HG02588 (cell line): ENCODE measurements around the gene MTHFSD.

Experiments
- ATAC-seq: cut with Tn5 transposase; IDR thresholded peaks from one replicate; pipeline ENCODE4 v1.9.1; 2021; ENCODE audit warnings: mild to moderate bottlenecking, moderate library complexity; ENCODE audit not compliant: unreplicated experiment

Gene MTHFSD

DNA sequence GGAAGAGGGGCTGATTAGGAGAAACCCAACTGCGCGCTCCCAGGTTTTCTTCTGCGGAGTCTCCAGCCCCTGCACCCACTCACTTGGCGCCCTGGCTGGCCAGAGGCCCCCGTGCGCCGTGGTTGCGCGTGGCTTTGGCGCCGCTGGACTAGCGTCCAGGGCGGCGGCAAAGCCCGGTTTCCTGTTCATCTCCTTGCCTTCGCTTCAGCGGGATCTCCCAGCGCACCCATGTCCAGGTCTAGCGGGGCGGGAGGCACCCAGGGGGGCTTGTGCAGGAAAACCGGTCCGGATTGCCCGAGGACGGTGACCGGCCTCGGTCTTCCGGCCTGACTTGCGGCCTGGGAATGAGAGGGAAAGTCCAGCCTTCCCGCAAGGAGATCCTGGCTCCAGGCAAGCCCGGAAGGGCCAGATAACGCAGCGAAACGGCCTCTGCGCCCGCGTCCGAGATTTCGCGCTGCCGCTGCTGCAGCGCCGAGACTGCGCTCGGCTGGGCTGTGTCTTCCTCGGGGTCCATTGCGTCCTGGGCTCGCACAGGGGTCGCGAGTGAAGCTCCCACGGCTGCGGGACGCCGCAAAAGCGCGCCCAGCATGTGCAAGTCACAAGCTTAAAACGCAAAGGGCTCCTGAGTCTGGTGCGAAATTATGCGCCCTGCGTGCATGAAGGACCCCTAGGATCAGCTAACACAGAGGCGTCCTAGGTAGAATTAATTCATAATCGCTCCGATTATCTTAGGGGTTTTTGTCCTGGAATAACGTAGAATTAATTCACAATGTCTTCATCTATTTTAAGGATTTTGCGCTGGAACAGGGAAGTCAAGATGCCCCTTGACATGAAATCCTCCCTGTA is 39.0 kb downstream of the MTHFSD start:
- ATAC-seq: no peak

DNA sequence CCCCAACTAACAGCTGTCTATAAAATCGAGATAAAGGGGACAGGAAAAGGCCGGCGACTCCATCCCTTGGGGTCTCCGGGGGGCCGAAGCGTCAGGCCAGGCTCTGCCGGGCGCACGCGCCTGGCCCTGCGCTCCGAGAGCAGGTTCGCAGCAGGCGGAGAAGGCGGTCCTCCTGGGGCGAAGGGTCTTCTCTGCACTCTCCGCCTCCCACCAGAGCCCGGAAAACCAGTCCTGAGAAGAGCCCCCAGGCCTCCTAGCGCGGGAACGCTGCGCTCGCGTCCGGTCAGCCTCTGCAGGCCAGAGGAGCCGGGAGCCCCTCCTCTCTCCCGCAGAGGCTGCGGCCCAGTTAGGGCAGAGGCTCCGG is 39.6 kb downstream of the MTHFSD start:
- ATAC-seq: no peak

DNA sequence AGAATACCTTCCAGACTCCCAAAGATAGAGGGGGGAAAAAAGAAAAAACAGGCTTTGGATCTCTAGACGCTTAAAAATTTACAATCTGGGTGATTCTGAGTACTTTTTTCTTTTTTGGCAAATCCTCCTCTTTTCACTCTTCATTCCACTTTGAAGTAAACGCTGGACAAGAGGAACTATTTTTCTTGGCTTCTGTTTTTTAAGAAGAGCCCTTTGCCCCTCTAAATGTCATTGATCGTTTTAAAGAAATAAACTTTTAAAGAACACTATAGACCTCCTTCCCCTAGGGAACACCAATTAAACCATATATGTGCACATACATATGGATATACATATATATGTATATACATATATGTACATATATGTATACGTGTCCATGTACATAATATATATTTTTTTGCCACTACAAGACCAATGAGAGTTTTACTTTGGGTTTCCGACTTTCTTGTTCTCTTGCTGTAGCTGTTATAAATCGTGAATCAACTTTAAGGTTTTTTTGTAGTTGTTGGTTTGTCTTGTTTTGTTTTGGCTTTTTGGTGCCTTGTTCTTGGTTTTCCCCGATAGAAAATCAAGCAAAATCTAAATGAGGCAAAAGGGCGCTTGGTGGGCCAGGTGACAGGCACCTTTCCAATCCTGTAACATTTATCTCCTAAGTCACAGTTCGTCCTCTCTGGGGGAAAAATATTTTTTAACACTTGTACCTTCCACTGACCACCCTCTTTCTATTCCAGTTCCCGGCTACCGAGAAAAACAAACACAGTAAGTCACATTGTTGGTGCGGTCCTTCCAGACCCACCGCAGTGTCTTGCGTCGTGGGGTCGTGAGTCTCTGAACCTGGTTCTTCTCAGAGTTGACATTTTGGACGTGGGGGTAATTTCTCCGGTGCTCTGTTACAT is 40.3 kb downstream of the MTHFSD start:
- ATAC-seq: no peak

DNA sequence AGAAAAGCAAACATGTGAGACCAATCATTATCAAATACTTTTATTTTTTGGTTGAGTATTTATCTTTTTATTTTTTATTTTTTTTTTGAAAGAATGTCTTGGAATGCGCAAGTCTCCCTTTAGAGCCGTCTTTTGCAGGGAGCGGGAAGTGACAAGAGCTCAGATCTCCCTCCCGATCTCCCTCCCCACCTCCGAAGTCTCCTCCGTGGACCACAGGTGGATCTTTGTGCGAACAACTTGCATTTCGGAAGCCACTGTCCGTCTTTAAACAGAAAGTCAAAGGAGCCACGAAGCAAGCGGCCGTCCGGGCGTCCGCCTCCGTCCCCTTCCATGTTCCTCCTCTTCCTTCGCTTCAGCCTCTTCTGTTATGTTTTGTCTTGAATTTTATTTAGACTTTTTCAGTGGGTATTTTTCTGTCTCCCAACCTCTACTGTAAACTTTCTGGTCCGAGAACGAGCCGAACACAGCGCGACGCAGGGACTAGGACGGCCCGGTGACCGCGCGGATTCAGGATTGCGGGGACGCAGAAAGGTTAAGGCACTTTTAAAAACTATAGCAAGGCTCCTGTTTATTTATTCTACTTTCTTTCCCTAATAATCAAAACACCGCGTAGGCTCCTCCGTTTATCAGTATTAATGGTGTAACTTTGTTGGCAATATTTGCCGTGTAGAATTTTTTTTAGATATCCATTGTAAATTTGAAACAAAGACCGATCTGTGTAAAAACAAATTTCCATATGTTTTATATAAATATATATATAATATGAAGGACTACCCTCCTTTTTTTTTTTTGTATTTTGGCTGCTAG is 41.4 kb downstream of the MTHFSD start:
- no peak for ATAC-seq

DNA sequence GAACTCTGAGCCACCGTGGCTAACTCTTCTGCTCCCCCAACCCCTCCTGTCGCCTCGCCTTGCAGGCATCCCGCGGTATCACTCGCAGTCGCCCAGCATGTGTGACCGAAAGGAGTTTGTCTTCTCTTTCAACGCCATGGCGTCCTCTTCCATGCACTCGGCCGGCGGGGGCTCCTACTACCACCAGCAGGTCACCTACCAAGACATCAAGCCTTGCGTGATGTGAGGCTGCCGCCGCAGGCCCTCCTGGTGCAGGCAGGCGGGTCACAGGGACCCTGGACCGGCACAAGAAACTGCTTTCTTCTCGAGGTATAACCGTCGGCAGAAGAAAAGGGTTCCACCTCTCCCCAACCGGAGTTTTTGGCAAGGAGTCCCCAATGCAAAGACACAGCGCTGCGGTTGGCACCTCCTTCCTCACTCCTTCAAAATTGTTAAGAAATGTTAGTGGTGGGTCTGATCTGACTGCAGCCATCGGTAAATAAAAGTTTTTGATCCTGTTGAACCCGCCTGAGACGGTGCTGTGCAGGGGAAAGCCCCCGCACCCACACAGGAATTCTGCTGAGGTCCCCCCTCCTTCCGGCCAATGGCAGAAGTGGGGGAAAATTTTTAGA is 42.1 kb downstream of the MTHFSD start:
- ATAC-seq: no peak

DNA sequence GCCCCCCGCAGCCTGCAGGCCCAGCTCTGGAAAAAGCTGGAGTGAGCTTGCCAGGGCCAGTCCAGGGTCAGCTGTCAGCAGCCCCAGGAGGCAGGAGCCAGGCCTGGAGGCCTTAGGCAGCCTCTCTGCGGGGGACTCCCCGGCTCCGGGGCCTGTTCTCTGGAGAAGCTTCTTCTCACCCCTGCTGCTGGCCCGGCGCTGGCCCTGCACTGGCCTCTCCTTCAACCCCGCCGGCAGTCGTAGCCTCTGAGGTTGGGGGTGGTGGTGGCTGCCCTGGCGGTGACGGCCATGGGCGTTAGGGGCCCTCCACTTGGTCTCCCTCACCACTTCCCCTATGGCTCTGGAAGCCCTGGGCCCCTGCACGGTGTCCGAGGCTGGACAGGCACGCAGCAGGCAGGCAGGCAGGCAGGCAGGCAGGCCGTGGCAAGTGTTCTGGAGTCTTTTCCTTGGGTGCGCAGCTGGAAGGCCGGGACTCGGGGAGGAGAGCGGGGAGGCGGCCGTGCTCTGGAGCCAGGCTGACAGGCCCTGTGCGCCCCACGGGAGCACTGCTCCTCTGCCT is 42.7 kb downstream of the MTHFSD start:
- ATAC-seq: no peak

DNA sequence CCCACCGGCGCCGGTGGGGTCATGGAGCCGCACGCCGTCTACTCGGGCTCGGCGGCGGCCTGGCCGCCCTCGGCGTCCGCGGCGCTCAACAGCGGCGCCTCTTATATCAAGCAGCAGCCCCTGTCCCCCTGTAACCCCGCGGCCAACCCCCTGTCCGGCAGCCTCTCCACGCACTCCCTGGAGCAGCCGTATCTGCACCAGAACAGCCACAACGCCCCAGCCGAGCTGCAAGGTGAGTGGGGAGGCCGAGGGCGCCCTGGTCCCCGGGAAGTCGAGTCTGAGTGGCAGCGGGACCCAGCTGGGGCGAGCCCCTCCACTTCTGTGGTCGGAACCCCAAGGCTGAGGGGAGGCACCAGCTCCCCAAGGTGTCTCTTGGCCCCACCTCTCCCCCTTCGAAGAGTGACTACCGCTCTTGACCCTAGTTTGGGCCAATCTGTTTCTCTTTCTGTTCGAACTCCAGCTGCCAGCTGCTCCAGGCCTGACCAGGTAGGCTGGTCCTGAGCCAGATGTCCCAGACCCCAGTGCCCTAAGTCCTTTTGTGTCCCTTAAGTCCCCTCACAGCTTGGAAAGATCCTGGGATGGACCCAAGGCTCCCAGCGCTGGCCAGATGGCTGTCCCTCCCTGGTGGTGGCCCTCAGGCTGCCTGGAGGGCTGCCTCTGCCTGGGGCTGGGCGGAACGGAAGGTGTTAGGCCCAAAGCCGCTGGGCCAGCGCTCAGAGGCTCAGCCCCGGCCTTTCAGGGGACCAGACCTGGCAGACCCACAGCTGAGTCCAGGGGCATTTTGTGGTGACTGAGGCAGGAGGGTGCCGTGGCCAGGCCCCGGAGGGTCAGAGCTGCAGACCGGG is 43.5 kb downstream of the MTHFSD start:
- ATAC-seq: no peak

DNA sequence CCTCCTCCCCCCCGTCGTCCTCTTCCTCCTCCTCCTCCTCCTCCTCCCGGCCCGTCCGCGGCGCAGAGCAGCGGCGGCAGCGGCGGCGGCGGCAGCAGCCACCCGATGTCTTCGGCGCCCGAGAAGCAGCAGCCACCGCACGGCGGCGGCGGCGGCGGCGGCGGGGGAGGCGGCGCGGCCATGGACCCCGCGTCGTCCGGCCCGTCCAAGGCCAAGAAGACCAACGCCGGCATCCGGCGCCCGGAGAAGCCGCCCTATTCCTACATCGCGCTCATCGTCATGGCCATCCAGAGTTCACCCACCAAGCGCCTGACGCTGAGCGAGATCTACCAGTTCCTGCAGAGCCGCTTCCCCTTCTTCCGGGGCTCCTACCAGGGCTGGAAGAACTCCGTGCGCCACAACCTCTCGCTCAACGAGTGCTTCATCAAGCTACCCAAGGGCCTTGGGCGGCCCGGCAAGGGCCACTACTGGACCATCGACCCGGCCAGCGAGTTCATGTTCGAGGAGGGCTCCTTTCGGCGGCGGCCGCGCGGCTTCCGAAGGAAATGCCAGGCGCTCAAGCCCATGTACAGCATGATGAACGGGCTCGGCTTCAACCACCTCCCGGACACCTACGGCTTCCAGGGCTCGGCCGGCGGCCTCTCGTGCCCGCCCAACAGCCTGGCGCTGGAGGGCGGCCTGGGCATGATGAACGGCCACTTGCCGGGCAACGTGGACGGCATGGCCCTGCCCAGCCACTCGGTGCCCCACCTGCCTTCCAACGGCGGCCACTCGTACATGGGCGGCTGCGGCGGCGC is 44.4 kb downstream of the MTHFSD start, which contains the start of gene FOXF1:
Gene FOXF1 (plus strand): TSS at position 63 of the 797 bp plus-strand sequence. CDS start 43 bp downstream, at position 106.
- no peak for ATAC-seq

DNA sequence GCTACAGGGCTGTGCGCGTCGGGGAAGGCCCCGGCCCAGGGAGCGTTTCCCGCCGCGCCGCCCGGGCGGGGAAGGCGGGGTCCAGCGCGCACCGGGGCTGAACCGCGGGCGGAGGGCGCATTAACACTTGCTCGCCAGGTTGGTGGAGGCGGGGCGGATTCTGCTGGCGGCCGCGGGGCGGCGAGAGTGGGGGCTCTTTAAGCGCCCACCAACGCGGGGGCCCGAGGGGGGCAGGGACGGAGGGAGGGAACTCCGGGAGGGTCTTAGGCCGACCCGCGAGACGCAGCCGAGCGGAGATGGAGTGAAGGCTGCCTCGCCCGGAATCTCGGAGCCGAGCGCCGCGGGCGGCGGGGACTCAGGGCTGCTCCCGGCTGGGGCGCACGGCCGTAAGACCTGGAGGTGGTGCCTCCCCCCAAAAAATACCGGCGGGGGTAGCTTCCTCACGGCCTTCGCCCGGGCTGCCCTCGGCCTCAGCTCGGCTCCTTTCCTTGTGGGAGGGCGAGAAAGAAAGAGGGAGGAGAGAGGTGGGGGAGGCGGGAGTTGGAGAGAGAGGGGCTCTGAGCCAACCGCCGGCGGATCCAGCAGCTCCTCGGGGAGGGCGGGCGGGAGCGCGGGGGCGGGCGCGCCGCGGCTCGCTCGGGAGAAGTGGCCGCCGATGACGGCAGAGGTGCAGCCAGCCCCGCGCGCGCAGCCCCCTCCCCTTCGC is 45.1 kb downstream of the MTHFSD start:
- no peak for ATAC-seq

DNA sequence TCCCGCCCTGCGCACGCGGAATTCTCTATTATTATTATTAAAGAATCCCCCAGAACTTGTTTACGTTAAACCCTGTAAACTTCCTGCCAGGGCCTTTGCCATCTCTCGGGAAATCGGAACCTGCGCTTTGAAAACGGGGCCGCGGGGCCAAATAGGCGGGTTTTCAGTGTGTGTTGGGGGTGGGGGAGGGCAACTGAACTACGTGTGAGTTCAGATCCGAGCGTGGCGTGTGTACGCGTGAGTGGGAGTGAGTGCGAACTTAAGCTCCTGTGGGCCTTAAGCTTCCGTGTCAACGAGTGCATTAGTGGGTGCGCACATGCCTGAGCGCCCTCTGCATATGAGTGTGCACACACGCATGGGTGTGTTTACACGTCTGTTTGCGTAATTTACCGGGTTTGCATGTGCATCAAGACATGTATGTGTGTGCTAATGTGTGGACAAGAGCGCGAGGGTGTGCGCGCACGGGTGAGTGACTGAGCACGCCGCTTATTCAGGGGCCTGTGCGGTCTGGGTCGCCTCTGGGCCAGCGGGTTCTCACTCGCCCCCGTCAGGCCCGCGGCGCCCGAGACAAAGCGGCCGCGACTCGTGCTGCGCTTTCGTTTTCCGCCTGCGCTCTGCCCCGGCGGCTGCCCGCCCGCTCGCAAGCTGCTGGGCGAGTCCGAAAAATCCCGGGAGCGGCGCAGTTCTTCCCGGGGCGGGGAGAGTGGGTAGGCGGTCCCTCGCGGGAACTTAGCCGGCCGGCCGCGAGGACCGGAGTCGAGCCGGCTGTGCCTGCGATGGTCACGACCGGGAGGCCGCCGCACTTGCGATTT is 45.9 kb downstream of the MTHFSD start:
- no peak for ATAC-seq

DNA sequence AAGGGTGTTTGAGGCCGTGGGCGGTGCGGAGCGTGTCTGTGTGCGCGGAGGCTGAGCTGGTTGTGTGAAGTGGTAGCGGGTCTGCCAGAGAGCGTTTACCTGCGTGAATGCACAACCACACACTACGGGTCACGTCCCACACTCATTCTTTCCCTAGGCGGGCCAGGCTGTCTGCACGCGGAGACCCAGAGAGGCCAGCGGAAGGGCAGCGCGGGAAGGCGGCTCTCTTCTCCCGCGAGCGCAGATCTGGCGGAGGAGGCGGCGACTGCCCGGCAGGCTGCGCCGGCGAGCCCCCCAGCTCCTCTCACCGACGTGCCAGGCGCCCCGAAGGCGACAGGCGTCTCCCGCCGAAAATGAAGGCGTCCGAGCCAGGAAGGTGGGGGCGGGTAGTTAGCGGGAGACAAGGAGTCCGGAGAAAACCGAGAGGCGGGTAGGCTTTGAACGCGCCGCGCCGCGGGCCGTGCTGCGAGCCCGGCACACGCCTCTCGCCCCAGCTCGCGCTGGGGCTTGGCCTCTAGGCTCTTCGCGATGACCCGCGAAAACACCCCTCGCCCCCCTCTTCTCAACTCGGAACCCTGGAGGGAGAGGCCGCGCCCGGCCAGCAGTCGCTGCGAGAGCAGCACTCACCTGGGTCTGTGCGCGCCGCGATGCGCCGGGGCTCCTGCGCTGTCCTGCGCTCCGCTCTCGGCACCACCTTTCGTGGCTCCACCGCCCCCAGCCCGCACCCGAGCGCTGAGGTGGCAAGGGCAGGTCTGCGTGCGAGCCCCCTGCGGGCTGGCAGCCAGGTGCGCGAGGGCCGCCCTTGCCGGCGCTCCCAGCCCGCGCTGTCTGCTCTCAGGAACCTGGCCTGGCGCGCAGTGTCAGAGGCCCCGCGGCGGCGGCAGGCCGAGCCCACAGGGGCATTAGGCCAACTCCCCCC is 46.7 kb downstream of the MTHFSD start:
- ATAC-seq: no peak

DNA sequence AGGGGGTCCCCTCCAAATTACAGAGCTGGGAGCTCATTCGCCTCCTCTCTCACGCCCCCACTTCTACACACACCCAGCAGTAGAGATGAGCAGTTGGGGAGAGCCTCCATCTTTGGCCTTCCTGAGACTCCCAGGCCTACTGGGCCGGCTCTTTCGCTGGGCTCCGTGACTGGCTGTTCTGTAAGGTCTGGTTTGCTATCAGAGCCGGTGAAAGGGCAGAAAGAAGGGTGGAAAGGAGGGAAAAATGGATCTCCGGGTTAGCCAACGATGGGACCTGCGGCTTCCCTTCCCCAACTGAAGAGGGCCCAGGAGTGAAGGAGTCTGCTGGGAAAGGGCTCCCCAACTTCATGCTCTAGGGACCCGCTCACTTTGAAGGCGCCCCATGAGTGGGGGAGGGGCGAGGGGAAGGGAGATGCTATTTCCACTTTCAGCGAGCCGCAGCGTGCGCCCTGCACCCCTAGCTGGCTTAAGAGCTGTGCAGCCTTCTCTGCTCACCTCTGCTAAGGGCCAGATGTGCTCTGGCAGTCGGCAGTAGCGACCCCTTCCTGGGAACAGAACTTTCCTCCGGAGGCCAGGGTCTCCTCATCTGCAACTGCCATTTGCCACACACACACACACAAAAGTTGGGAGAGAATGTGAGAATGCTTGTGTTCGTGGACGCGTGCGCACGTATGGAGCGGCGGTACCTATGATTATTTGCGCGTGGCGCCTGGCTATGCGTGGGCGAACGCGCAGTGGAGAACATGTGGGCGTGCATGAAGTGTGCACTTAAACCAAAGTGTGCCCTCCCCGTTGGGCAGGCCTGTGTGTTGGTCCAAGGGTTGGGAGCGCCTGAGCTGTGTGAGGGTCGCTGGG is 47.6 kb downstream of the MTHFSD start:
- no peak for ATAC-seq

DNA sequence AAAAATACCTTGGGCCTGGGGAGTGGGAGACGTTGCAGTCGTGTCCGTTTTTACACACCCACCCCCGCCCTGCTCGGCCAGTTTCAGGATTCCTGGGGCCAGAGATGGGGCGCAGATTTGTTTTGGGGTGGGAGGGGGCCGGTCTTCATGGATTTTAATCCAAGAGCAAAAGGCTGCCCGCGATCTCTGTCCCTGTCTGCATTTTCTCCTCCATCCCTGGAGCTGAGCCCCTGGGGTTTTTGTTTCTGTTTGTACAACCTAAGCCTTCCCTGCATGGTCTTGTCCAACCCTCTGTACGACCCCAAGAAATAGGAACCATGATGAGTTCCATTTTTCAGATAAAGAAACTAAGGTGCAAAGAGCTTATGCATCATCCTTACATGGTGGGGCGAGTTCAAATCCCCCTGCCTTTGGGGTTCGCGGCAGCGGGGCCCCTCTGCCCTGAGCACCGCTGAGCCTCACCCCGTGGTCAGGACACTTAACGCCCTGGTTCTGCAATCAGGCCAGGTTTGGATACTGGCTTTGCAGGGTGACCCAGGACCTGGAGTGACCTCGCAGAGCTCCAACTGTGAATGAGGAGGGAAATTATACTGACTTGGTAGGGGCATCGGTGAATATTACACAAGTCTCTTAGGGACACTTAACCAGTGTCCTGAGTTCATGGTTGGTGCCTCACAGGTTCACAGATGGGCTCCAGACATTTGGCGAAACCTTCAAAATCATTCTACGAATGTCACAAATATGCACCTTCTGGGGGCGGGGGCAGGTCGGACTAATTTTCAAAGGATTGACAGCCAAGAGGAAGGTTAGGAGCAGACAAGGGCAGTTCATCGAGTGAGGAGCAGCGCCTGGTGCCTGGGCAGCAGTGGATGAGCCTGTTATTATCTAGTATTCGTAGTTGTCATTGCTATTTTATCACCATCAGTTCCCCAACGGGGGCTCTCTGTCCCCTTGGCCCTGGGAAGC is 48.9 kb downstream of the MTHFSD start:
- ATAC-seq: no peak
